Activated CD4-positive, alpha-beta T cell treated with anti-CD3 and anti-CD28 coated beads, Interleukin-2, amount 50 U/mL, for 16 hours (primary cell): ENCODE data around the gene POU2AF3.

ENCODE experiments used
- DNase-seq: peaks from one replicate; pipeline ENCODE4 v3.0.0-alpha.2; 2020

The POU2AF3 gene

GRCh38 chr11:111329306-111330204 lies 31.2 kb downstream of the POU2AF3 start:
- DNase-seq: no peak

DNA sequence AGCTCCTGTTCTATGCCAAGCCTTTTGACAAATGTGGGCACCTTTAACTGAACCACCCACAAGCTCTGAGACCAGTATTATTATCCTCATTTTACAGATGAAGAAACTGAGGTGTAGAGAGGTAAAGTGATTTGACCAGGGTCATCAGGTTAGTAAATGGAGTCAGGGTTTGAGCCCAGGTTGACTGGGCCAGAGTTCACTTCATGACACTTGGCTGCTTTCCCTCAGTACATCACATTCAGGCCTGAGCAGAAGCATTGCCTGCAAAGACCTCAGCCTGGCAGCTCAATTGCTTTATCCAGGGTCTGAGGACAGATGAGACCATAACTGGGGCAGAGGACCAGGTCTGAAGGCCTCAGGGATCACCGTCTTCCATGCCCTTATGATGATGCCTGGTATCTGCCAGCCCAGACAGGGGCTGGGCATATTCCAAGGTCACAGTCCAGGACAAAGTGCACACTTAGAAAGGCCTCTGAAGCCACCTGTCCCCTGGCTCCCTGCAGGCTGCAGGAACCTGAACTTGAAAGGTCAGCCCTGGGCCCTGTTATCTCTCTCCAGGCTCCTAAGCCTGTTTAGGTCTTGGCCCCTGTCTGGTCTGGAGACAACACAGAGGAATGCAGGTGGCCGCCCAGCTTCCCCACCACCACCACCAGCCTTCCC lies 32.0 kb downstream of the POU2AF3 start:
- no peak for DNase-seq

GRCh38 chr11:111331711-111332479 lies 33.5 kb downstream of the POU2AF3 start:
- DNase-seq: no peak

DNA sequence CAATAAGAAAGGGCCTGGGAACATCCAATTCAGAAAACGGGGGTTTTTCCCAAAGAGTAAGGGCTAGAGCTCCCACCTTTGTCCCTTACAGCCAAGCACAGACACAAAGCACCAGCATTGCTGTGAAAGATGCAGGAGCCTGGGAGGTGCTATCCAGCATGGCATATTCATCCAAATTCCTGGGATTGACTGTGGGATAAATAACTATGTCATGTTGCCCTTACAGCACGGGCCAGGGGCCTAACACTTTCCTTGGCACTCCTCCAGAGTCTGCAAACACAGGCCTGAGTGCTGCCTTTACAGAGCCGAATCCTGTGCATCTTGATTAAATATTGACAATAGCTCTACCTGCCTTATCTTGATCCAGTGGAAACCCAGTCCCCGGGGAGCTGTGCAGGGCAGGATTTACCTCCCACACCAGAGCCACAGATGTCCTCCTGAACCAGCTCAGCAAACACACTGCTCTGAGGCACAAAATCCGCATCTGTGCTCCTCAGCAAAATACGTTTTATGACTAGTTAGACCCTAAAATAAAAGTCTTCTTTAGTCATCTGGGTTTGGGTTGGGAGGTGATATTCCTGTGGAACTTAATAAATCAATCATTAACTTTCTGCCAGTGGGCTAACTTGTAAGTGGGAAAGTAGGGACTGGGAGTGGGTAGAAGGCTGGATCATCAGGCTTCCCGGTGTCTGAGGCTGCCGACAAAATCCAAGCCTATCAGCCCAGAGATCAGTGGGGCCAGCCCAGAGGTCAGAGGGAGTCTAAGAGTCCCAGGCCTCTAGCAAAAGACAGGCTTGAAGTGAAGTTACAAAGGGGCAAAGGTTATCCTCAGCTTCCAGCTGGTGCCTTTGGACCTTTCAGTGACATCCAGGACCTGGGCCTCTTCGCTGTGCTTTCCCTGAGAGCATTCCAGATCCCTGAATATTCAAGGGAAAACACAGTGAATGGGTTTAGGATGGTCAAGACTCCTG lies 36.5 kb downstream of the POU2AF3 start:
- no peak for DNase-seq

DNA sequence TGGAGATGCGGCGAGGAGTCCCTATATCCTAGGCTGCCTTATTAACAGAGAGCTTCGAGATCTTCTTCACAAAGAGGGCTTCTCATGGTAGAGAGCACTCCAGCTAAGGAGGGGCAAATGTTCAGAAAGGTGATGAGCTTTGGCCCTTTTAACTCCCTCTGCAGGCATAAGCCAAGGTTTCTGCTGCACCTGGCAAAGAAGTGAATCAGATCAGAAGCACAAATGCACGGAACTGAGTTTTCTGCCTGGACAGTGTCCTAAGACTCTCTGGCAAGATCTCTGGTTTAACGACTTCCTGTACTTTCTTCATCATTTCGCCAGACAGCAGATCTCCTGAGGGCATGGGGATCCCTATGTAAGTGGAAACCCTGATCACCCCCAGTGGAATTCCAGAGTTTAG lies 37.2 kb downstream of the POU2AF3 start:
- no peak for DNase-seq

GRCh38 chr11:111336062-111336461 lies 37.7 kb downstream of the POU2AF3 start:
- DNase-seq: no peak

GRCh38 chr11:111336582-111337256 lies 38.4 kb downstream of the POU2AF3 start:
- no peak for DNase-seq

GRCh38 chr11:111339758-111340388 lies 41.5 kb downstream of the POU2AF3 start:
- DNase-seq: no peak

DNA sequence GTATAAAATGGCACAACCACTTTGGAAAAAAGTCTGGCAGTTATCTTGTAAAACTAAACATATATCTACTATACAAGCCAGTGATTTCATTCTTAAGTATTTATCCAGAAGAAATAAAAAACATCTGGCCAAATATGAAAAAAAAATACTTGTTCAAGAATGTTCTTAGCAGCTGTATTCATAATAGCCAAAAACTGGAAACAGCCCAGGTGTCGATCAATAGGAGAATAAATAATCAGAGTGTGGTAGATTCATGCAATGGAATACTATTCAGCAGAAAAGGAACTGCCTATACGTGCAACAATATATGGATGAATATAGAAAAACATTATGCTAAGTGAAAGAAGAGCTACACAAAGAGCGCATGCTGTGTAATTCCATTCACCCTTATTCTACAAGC lies 44.0 kb downstream of the POU2AF3 start:
- DNase-seq: no peak

DNA sequence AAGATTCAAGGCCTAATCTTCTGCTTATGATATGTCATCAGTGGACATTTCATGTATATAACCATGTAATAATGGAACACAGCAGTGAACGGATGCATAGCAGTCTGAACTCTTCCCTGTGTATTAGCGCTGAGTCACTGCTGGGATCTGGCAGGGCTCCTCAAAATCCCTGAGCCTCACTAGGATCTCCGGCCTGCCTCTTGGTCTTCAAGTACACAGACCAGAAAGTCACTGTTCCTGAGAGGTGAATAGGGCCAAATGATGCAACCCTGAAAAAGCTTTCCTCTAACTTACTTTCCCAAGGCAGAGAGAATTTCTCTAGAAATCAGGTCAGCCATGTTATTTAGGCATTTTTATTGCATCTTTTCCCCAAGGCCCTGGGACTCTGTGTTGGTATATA lies 45.7 kb downstream of the POU2AF3 start:
- DNase-seq: no peak

GRCh38 chr11:111347002-111347722 lies 48.8 kb downstream of the POU2AF3 start:
- DNase-seq: no peak

DNA sequence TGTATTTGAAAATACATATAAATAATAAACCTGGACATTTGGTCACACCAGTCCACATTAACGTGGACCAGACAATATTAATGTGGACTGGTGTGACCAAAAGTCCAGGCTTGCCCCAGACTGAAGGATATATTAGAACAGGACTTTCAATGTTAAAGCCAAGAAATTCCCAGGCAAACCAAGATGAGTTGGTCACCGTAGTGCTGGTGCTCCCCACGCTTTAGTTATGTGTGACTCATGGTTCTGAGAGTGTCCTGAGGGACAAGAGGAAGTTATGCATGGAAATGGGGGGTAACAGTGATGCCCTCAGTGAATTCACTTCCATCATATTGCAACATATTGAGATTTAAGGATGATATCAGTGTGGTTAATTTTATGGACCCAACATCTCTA lies 49.4 kb downstream of the POU2AF3 start:
- no peak for DNase-seq

DNA sequence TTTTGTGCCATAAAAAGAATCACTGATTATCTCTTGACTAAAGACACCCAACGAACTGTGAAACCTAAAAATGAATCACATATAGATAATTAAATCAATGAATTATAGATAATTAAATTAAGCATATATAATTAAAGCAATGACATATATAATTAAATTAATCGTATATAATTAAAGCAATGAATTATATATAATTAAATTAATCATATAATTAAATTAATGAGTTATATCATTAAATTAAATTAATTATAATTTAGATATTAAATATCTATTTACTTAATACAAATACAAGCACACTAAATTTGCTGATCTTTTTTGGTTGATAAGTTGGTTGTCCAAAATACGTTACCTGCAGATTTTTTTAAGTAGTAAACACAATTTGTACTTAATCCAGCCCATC lies 49.8 kb downstream of the POU2AF3 start:
- no peak for DNase-seq

- no peak for DNase-seq
Measured at GRCh38 chr11:111349191-111349695, 50.9 kb downstream of the POU2AF3 start.

DNA sequence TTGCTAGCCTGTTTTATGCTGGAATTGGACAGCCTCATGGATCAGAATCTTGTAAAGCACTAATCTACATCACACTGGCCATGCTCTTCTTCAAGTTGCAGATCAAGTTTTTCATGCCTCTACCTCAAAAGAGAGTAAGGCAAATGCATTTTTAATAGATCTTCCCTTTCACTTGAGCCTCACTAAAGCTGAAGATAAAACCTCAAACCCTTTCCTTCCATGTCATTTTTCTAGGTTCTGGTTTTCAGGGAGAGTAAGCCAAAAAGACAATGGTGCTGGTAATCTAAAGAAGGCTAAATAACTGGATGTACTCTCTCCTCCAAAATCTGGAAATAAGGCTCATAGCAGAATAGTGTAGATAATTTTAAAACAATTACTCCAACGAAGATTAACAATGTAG lies 52.5 kb downstream of the POU2AF3 start:
- no peak for DNase-seq

GRCh38 chr11:111351374-111352055 lies 53.2 kb downstream of the POU2AF3 start:
- DNase-seq: no peak

DNA sequence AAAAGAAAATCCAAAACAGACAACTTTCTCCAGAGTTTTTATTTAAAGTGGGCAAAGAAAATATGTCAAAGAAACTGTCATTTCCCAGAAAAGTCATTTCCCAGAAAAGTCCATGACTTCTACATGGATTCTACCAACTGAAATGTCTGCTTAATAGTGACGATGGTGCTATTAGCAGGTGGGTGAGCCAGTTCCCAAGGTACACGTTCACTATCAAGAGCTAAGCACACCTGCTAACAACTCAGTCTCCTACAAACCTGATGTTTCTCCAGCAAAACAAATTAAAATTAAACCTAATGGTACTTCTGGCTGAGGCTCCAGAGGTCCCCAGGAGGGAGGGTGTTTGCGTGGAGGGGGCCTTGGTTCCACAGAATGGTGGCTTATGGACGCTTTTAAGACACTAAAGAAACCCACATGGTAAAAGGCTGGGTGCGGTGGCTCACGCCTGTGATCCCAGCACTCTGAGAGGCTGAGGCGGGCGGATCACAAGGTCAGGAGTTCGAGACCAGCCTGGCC lies 53.9 kb downstream of the POU2AF3 start:
- DNase-seq: no peak

- DNase-seq: no peak
Measured at GRCh38 chr11:111352935-111353710, 54.8 kb downstream of the POU2AF3 start.
